ENCODE measurements around the gene ZNF805. TPM values are rescaled to one million over a fixed set of nuclear protein-coding genes. Genes with fewer than 3 reads are reported as not detected.
"Not testable (repeated sequence)": the region's sequence is repeated elsewhere in the genome, so short reads cannot be mapped to it uniquely, and the experiment has no call there.

ZNF805 gene
- total RNA-seq, 6 experiments from 2014 or later: 10.7 to 12.8 (median 11.9) TPM

- no peak overlapping the region for H3K4me3 Mint-ChIP-seq
- peaks cover 22% of the 10 kb centered on the region for H3K36me3 Mint-ChIP-seq (ENCODE audit: low read depth)
- H3K27me3 Mint-ChIP-seq (ENCODE audit: insufficient read depth): peaks cover 1% of the 10 kb centered on the region
- H3K9me3 Mint-ChIP-seq: no peaks in the 10 kb centered on the region
- H3K4me1 Mint-ChIP-seq (ENCODE audit: low read depth): peaks cover 41% of the 10 kb centered on the region
- peak; percentile 94 for DNase-seq
- no peak for TF ChIP-seq CTCF (IDR thresholded peaks at IDR 0.05)
- H3K27ac Mint-ChIP-seq: peak overlapping the region; percentile 32; the same call in 1 of the 2 replicates
Measured at GRCh38 chr19:57269515-57270250, 29.3 kb downstream of the ZNF805 start.

- TF ChIP-seq CTCF (IDR thresholded peaks at IDR 0.05): no peak
Measured at GRCh38 chr19:57271280-57271679, 30.8 kb downstream of the ZNF805 start.

GRCh38 chr19:57273014-57273413, 32.6 kb downstream of the ZNF805 start:
- Mint-ChIP-seq H3K27ac (no peak overlapping the region), H3K36me3 (ENCODE audit: low read depth) (peaks cover 8% of the 10 kb centered on the region; the same call in 1 of the 2 replicates), H3K9me3 (no peaks in the 10 kb centered on the region), H3K27me3 (ENCODE audit: insufficient read depth) (peaks cover 3% of the 10 kb centered on the region), H3K4me1 (ENCODE audit: low read depth) (peaks cover 36% of the 10 kb centered on the region), H3K4me3 (no peak overlapping the region)
- DNase-seq: no peak
- no peak for TF ChIP-seq CTCF (IDR thresholded peaks at IDR 0.05)

More at GRCh38 chr19:57271280-57271679, 30.8 kb downstream of the ZNF805 start:
- Mint-ChIP-seq H3K4me1 (ENCODE audit: low read depth) (peaks cover 41% of the 10 kb centered on the region), H3K9me3 (no peaks in the 10 kb centered on the region), H3K36me3 (ENCODE audit: low read depth) (peaks cover 16% of the 10 kb centered on the region), H3K27me3 (ENCODE audit: insufficient read depth) (peaks cover 1% of the 10 kb centered on the region), H3K27ac (no peak overlapping the region), H3K4me3 (no peak overlapping the region)
- no peak for DNase-seq

- no peak overlapping the region for H3K4me3 Mint-ChIP-seq
- H3K9me3 Mint-ChIP-seq: no peaks in the 10 kb centered on the region
- H3K27me3 Mint-ChIP-seq (ENCODE audit: insufficient read depth): peaks cover 3% of the 10 kb centered on the region
- DNase-seq: no peak
- no peak for TF ChIP-seq CTCF (IDR thresholded peaks at IDR 0.05)
- H3K27ac Mint-ChIP-seq: no peak overlapping the region
- peaks cover 9% of the 10 kb centered on the region for H3K36me3 Mint-ChIP-seq (ENCODE audit: low read depth)
- peaks cover 22% of the 10 kb centered on the region for H3K4me1 Mint-ChIP-seq (ENCODE audit: low read depth)
Measured at GRCh38 chr19:57276430-57276829, 36.0 kb downstream of the ZNF805 start.

GRCh38 chr19:57278481-57278880, 38.0 kb downstream of the ZNF805 start:
- DNase-seq: peak; percentile 84
- H3K27ac Mint-ChIP-seq; H3K9me3 Mint-ChIP-seq; H3K27me3 Mint-ChIP-seq (ENCODE audit: insufficient read depth): not testable (repeated sequence)
- peak overlapping the region; percentile 60 for H3K4me3 Mint-ChIP-seq
- peaks cover 32% of the 10 kb centered on the region for H3K4me1 Mint-ChIP-seq (ENCODE audit: low read depth)
- peaks cover 24% of the 10 kb centered on the region for H3K36me3 Mint-ChIP-seq (ENCODE audit: low read depth)

GRCh38 chr19:57279418-57280164, 39.2 kb downstream of the ZNF805 start:
- peaks cover 24% of the 10 kb centered on the region for H3K36me3 Mint-ChIP-seq (ENCODE audit: low read depth)
- H3K27ac Mint-ChIP-seq: no peak overlapping the region
- peak; percentile 69; the same call in 1 of the 2 replicates for TF ChIP-seq CTCF (IDR thresholded peaks at IDR 0.05)
- peak; percentile 90 for DNase-seq
- H3K4me1 Mint-ChIP-seq (ENCODE audit: low read depth): peaks cover 32% of the 10 kb centered on the region
- peaks cover 2% of the 10 kb centered on the region for H3K27me3 Mint-ChIP-seq (ENCODE audit: insufficient read depth)
- H3K4me3 Mint-ChIP-seq: no peak overlapping the region
- H3K9me3 Mint-ChIP-seq: no peaks in the 10 kb centered on the region

All from HFFc6 (cell line).